HG02870 (cell line): ENCODE results near the gene ELAC1.
"Not testable (repeated sequence)": the region's sequence is repeated elsewhere in the genome, so short reads cannot be mapped to it uniquely, and the experiment has no call there.

Source experiments
- ATAC-seq: cut with Tn5 transposase; IDR thresholded peaks from one replicate; pipeline ENCODE4 v1.9.1; 2021; ENCODE audit warnings: mild to moderate bottlenecking, moderate library complexity; ENCODE audit not compliant: unreplicated experiment

ELAC1 gene

GRCh38 chr18:50967714-50968661 is at the start of gene ELAC1:
ELAC1 (plus strand) TSS chr18:50968040; CDS start chr18:50974405, 6,365 bp downstream.
- peak; percentile 87 for ATAC-seq

GRCh38 chr18:50918153-50918552 is 49.7 kb upstream of the ELAC1 start:
- no peak for ATAC-seq

GRCh38 chr18:50924372-50924771 is 43.5 kb upstream of the ELAC1 start:
- ATAC-seq, result no peak

GRCh38 chr18:50926521-50926920 is 41.3 kb upstream of the ELAC1 start:
- no peak for ATAC-seq

GRCh38 chr18:50928551-50928950 is 39.3 kb upstream of the ELAC1 start:
- ATAC-seq, result no peak

GRCh38 chr18:50933684-50934083 is 34.2 kb upstream of the ELAC1 start:
- ATAC-seq, result no peak

GRCh38 chr18:50934545-50935211 is 33.2 kb upstream of the ELAC1 start:
- no peak for ATAC-seq

GRCh38 chr18:50935493-50936191 is 32.2 kb upstream of the ELAC1 start:
- ATAC-seq, result no peak

GRCh38 chr18:50937183-50937582 is 30.7 kb upstream of the ELAC1 start:
- ATAC-seq, result no peak

- no peak for ATAC-seq
These were observed 28.9 kb upstream of the ELAC1 start for GRCh38 chr18:50938912-50939311.

- no peak for ATAC-seq
These were observed 23.5 kb upstream of the ELAC1 start for GRCh38 chr18:50944245-50944932.

GRCh38 chr18:50945918-50946317 is 21.9 kb upstream of the ELAC1 start:
- not testable (repeated sequence) for ATAC-seq

- no peak for ATAC-seq
These were observed 19.9 kb upstream of the ELAC1 start for GRCh38 chr18:50947899-50948298.

GRCh38 chr18:50949185-50949584 is 18.7 kb upstream of the ELAC1 start:
- ATAC-seq, result no peak

- ATAC-seq, result no peak
These were observed 17.2 kb upstream of the ELAC1 start for GRCh38 chr18:50950626-50951025.

- ATAC-seq, result no peak
These were observed 14.0 kb upstream of the ELAC1 start for GRCh38 chr18:50953822-50954221.

GRCh38 chr18:50955253-50955652 is 12.6 kb upstream of the ELAC1 start:
- ATAC-seq, result no peak

- ATAC-seq, result no peak
These were observed 11.7 kb upstream of the ELAC1 start for GRCh38 chr18:50956116-50956515.

GRCh38 chr18:50961974-50962373 is 5.9 kb upstream of the ELAC1 start:
- no peak for ATAC-seq

GRCh38 chr18:50969448-50969847 is 1.6 kb downstream of the ELAC1 start:
- no peak for ATAC-seq

- no peak for ATAC-seq
These were observed 2.2 kb downstream of the ELAC1 start for GRCh38 chr18:50970006-50970405.
